Measurements from ENCODE around the gene PTTG1. TPM values are rescaled to one million over a fixed set of nuclear protein-coding genes. Genes with fewer than 3 reads are reported as not detected.

Gene PTTG1
- polyA plus RNA-seq, 1 of the 3 experiments (the other 2 are of a cell fraction) = 279 TPM

GRCh38 chr5:160385496-160385895 lies 36.2 kb upstream of the PTTG1 start:
- H3K79me2 ChIP-seq (ENCODE audit: insufficient read depth) = peaks cover 13% of the 10 kb centered on the region; the same call in 1 of the 2 replicates
- peaks cover 0 to 23% of the 10 kb centered on the region in 2 experiments for H3K36me3 ChIP-seq (replicated peaks in 1 of 2; ENCODE audit: control insufficient read depth in 1 of 2, insufficient read depth in 2 of 2, low read length in 1 of 2)
- no peak overlapping the region for H3K9ac ChIP-seq
- no peaks in the 10 kb centered on the region for H3K27me3 ChIP-seq (ENCODE audit: insufficient read depth)
- H3K27ac ChIP-seq (ENCODE audit: low read depth in 2 of 2, low read length in 1 of 2) = no peak overlapping the region
- peaks cover 12% of the 10 kb centered on the region; the same call in 1 of the 2 replicates for H3K9me3 ChIP-seq
- ChIA-PET POLR2A (no interaction called here), CTCF (interaction anchor here (0.8 kb wide), 1 partner anchor 40 kb away, joined by 3 read pairs; no protein-coding TSS in a partner anchor)
- no peak for DNase-seq
- H4K20me1 ChIP-seq (ENCODE audit: insufficient read depth) = no peaks in the 10 kb centered on the region
- no peak overlapping the region for H3K4me3 ChIP-seq (ENCODE audit: low read depth in 2 of 2, low read length in 1 of 2)
- H3K4me2 ChIP-seq = no peak overlapping the region
- no peak overlapping the region for H2AFZ ChIP-seq (ENCODE audit: low read depth)
- H3K4me1 ChIP-seq (ENCODE audit: control insufficient read depth in 1 of 2, insufficient read depth in 2 of 2, low read depth in 1 of 2, low read length in 1 of 2) = no peaks in the 10 kb centered on the region
- no peaks in the 10 kb centered on the region for H3F3A ChIP-seq (replicated peaks; ENCODE audit: insufficient read depth)
- H3K9me2 ChIP-seq = no peaks in the 10 kb centered on the region
- no peak for TF ChIP-seq RAD21 (IDR thresholded peaks at IDR 0.05; ENCODE audit: low read length)

DNA sequence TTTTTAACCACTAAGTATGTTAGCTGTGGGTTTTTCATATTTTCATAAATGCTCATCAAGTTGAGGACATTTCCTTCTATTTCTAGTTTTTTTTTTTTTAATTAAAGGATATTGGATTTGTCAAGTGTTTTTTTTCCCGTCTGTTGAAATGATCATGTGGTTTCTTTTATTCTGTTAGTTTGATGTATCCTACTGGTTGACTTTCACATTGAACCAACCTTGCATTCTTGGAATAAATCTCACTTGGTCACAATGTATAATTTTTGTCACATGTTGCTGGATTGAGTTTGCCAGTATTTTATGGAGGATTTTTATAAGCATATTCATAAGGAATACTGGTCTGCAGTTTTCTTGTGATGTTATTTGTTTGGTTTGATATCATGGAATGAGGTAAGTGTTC lies 34.2 kb upstream of the PTTG1 start:
- TF ChIP-seq TEAD4 (IDR thresholded peaks at IDR 0.05; ENCODE audit: borderline replicate concordance, insufficient read depth) (no peak), SIN3A (IDR thresholded peaks at IDR 0.05; ENCODE audit: borderline replicate concordance, low read depth, low read length) (no peak), POLR2AphosphoS5 (IDR thresholded peaks at IDR 0.05; ENCODE audit: low read depth, low read length) (no peak), CHD2 (IDR thresholded peaks at IDR 0.05; ENCODE audit: low read length, partially characterized antibody) (no peak), NFIC (IDR thresholded peaks at IDR 0.05; ENCODE audit: borderline replicate concordance) (no peak), RXRA (IDR thresholded peaks at IDR 0.05; ENCODE audit: borderline replicate concordance, low read depth) (no peak), EP300 (IDR thresholded peaks at IDR 0.05; ENCODE audit: borderline replicate concordance in 1 of 2, low read depth in 1 of 2, low read length in 1 of 2) (no peak), RAD21 (IDR thresholded peaks at IDR 0.05; ENCODE audit: low read length) (no peak), TAF1 (IDR thresholded peaks at IDR 0.05; ENCODE audit: borderline replicate concordance, low read depth, low read length) (no peak), TCF12 (IDR thresholded peaks at IDR 0.05) (no peak), GATA2 (CRISPR knock-in tag; IDR thresholded peaks at IDR 0.05) (no peak), EZH2phosphoT487 (IDR thresholded peaks at IDR 0.05; ENCODE audit: borderline replicate concordance, low read depth) (no peak), YY1 (IDR thresholded peaks at IDR 0.05; ENCODE audit: low read depth) (no peak), ELF1 (IDR thresholded peaks at IDR 0.05) (no peak), NRF1 (IDR thresholded peaks at IDR 0.05; ENCODE audit: low read depth, low read length) (no peak), JUND (IDR thresholded peaks at IDR 0.05) (no peak), CTCF (IDR thresholded peaks at IDR 0.05) (no peak)
- TF ChIP-seq, protein P1, sequence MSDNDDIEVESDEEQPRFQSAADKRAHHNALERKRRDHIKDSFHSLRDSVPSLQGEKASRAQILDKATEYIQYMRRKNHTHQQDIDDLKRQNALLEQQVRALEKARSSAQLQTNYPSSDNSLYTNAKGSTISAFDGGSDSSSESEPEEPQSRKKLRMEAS (IDR thresholded peaks at IDR 0.05; ENCODE audit: low read depth) = no peak
- TF ChIP-seq, protein P2, sequence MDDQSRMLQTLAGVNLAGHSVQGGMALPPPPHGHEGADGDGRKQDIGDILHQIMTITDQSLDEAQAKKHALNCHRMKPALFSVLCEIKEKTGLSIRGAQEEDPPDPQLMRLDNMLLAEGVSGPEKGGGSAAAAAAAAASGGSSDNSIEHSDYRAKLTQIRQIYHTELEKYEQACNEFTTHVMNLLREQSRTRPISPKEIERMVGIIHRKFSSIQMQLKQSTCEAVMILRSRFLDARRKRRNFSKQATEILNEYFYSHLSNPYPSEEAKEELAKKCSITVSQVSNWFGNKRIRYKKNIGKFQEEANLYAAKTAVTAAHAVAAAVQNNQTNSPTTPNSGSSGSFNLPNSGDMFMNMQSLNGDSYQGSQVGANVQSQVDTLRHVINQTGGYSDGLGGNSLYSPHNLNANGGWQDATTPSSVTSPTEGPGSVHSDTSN (IDR thresholded peaks at IDR 0.05) = no peak
- H3K9me3 ChIP-seq = peaks cover 12% of the 10 kb centered on the region; the same call in 1 of the 2 replicates
- peaks cover 0 to 23% of the 10 kb centered on the region in 2 experiments for H3K36me3 ChIP-seq (replicated peaks in 1 of 2; ENCODE audit: control insufficient read depth in 1 of 2, insufficient read depth in 2 of 2, low read length in 1 of 2)
- no peaks in the 10 kb centered on the region for H3K4me1 ChIP-seq (ENCODE audit: control insufficient read depth in 1 of 2, insufficient read depth in 2 of 2, low read depth in 1 of 2, low read length in 1 of 2)
- H2AFZ ChIP-seq (ENCODE audit: low read depth) = no peak overlapping the region
- H3F3A ChIP-seq (replicated peaks; ENCODE audit: insufficient read depth) = peaks cover 10% of the 10 kb centered on the region
- peaks cover 20% of the 10 kb centered on the region; the same call in 1 of the 2 replicates for H3K79me2 ChIP-seq (ENCODE audit: insufficient read depth)
- H4K20me1 ChIP-seq (ENCODE audit: insufficient read depth) = no peaks in the 10 kb centered on the region
- DNase-seq = no peak
- WGBS (ENCODE audit: low lambda C conversion rate) = 84% methylated on average over 1 of the region's 1 CpG
- H3K4me2 ChIP-seq = no peak overlapping the region
- ChIA-PET POLR2A (interaction anchor here (0.8 kb wide), 1 partner anchor 9 kb away, joined by 3 read pairs; no protein-coding TSS in a partner anchor), CTCF (interaction anchor here (0.9 to 1.6 kb wide), 2 partner anchors 42 to 366 kb away, joined by 3 to 6 read pairs; no protein-coding TSS in a partner anchor)
- H3K27me3 ChIP-seq (ENCODE audit: insufficient read depth) = no peaks in the 10 kb centered on the region
- H3K27ac ChIP-seq (ENCODE audit: low read depth in 2 of 2, low read length in 1 of 2) = no peak overlapping the region
- no peak overlapping the region for H3K4me3 ChIP-seq (ENCODE audit: low read depth in 2 of 2, low read length in 1 of 2)
- H3K9ac ChIP-seq = no peak overlapping the region
- H3K9me2 ChIP-seq = no peaks in the 10 kb centered on the region

Measured in SK-N-SH (cell line).